HL-60 (cell line): ENCODE results near the gene USP17L15.
"Not testable (repeated sequence)": the region's sequence is repeated elsewhere in the genome, so short reads cannot be mapped to it uniquely, and the experiment has no call there.

ENCODE experiments used
- GABPA ChIP-seq: IDR thresholded peaks from 2 replicates; pipeline ENCODE4 v1.6.1; 2012; ENCODE audit warnings: low read depth
- POLR2AphosphoS5 ChIP-seq: IDR thresholded peaks from 2 replicates; pipeline ENCODE4 v1.6.1; 2012; ENCODE audit warnings: low read depth
- REST ChIP-seq: IDR thresholded peaks from 2 replicates; pipeline ENCODE4 v1.6.1; 2012; ENCODE audit warnings: low read depth; ENCODE audit not compliant: insufficient replicate concordance
- TF ChIP-seq, protein P1 (sequence below): IDR thresholded peaks from one replicate; pipeline ENCODE4 v1.5.1; 2011; ENCODE audit warnings: low read length, control low read depth, inconsistent platforms; ENCODE audit not compliant: insufficient read depth

- TF ChIP-seq, protein P1, sequence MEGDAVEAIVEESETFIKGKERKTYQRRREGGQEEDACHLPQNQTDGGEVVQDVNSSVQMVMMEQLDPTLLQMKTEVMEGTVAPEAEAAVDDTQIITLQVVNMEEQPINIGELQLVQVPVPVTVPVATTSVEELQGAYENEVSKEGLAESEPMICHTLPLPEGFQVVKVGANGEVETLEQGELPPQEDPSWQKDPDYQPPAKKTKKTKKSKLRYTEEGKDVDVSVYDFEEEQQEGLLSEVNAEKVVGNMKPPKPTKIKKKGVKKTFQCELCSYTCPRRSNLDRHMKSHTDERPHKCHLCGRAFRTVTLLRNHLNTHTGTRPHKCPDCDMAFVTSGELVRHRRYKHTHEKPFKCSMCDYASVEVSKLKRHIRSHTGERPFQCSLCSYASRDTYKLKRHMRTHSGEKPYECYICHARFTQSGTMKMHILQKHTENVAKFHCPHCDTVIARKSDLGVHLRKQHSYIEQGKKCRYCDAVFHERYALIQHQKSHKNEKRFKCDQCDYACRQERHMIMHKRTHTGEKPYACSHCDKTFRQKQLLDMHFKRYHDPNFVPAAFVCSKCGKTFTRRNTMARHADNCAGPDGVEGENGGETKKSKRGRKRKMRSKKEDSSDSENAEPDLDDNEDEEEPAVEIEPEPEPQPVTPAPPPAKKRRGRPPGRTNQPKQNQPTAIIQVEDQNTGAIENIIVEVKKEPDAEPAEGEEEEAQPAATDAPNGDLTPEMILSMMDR, result not testable (repeated sequence)
- not testable (repeated sequence) for TF ChIP-seq POLR2AphosphoS5, GABPA, REST
These were observed at the start of gene USP17L15 for GRCh38 chr4:9234085-9234484.
